SK-N-SH (cell line): Measurements from ENCODE around the gene DNAJC13. TPM values are rescaled to one million over a fixed set of nuclear protein-coding genes. Genes with fewer than 3 reads are reported as not detected.

Source experiments
- CTCF ChIA-PET: fragments of 300-600, 350-600 bp; formaldehyde crosslinking; extraction: SDS; loops from one replicate; lab custom pipeline; 2021; lab: Yijun Ruan, JAX
- POLR2A ChIA-PET: fragments of 350-600 bp; sonication (Branson Sonifier 250); formaldehyde crosslinking; extraction: SDS; loops from one replicate; lab custom pipeline; 2020; ENCODE audit warnings: antibody characterized with exemption, inconsistent platforms; lab: Yijun Ruan, JAX
- DNase-seq: peaks from one replicate; pipeline ENCODE4 v3.0.0; 2012
- H2AFZ ChIP-seq: fragments of 200-600 bp; sonication (generic); 2 replicates; pipeline ENCODE4 v1.8.1; 2016; ENCODE audit warnings: antibody characterized with exemption, mild to moderate bottlenecking, low read depth
- H3F3A ChIP-seq: fragments of 200-600 bp; sonication (generic); replicated peaks from 2 replicates; pipeline ENCODE3; 2016; ENCODE audit warnings: antibody characterized with exemption, mild to moderate bottlenecking; ENCODE audit not compliant: insufficient read depth
- H3K27ac ChIP-seq, 2 experiments: fragments of 200-500 bp in 1 of 2; fragments of 200-600 bp in 1 of 2; sonication (Bioruptor generic) in 1 of 2; sonication (generic), shearing (Covaris generic) in 1 of 2; 2 replicates each; pipeline versions ENCODE4 v1.5.1 to v1.6.1; 2014 to 2016; ENCODE audit warnings: low read depth in 2 of 2, inconsistent platforms in 1 of 2, low read length in 1 of 2, mild to moderate bottlenecking in 1 of 2, mixed read lengths in 1 of 2
- H3K27me3 ChIP-seq: fragments of 200-600 bp; sonication (generic), shearing (Covaris generic); 2 replicates; pipeline ENCODE4 v1.6.1; 2016; ENCODE audit warnings: mixed run types; ENCODE audit not compliant: insufficient read depth
- H3K36me3 ChIP-seq, 2 experiments: fragments of 200-500 bp in 1 of 2; fragments of 200-600 bp in 1 of 2; sonication (Bioruptor generic) in 1 of 2; sonication (generic) in 1 of 2; replicated peaks in 1 of 2; 2 replicates each; pipeline versions ENCODE3 to v1.5.1; 2014 to 2016; ENCODE audit warnings: low read length in 1 of 2, mild to moderate bottlenecking in 1 of 2; ENCODE audit not compliant: insufficient read depth in 2 of 2, control insufficient read depth in 1 of 2
- H3K4me1 ChIP-seq, 2 experiments: fragments of 200-500 bp in 1 of 2; fragments of 200-600 bp in 1 of 2; sonication (Bioruptor generic) in 1 of 2; sonication (generic), shearing (Covaris generic) in 1 of 2; 2 replicates each; pipeline versions ENCODE4 v1.5.1 to v1.6.1; 2014 to 2016; ENCODE audit warnings: low read depth in 1 of 2, low read length in 1 of 2, mixed run types in 1 of 2; ENCODE audit not compliant: insufficient read depth in 2 of 2, control insufficient read depth in 1 of 2
- H3K4me2 ChIP-seq: fragments of 200-600 bp; sonication (generic), shearing (Covaris generic); 2 replicates; pipeline ENCODE4 v1.6.1; 2017; ENCODE audit warnings: mixed run types
- H3K4me3 ChIP-seq, 2 experiments: fragments of 200-500 bp in 1 of 2; fragments of 200-600 bp in 1 of 2; sonication (Bioruptor generic) in 1 of 2; sonication (generic), shearing (Covaris generic) in 1 of 2; 2 replicates each; pipeline versions ENCODE4 v1.5.1 to v1.8.1; 2014 to 2016; ENCODE audit warnings: low read depth in 2 of 2, inconsistent platforms in 1 of 2, low read length in 1 of 2, mild to moderate bottlenecking in 1 of 2, mixed read lengths in 1 of 2, moderate library complexity in 1 of 2
- H3K79me2 ChIP-seq: fragments of 200-600 bp; sonication (generic); 2 replicates; pipeline ENCODE4 v1.8.1; 2017; ENCODE audit warnings: mild to moderate bottlenecking; ENCODE audit not compliant: insufficient read depth
- H3K9ac ChIP-seq: fragments of 200-600 bp; sonication (generic); 2 replicates; pipeline ENCODE4 v1.6.1; 2017; ENCODE audit warnings: mixed run types
- H3K9me2 ChIP-seq: fragments of 200-600 bp; sonication (generic); 2 replicates; pipeline ENCODE4 v1.6.1; 2017; ENCODE audit warnings: mixed run types
- H3K9me3 ChIP-seq: fragments of 200-600 bp; sonication (generic); 2 replicates; pipeline ENCODE4 v1.6.1; 2017; ENCODE audit warnings: mixed run types, mild to moderate bottlenecking, moderate library complexity
- H4K20me1 ChIP-seq: fragments of 200-600 bp; sonication (generic); 2 replicates; pipeline ENCODE4 v1.6.1; 2017; ENCODE audit warnings: mild to moderate bottlenecking, mixed run types; ENCODE audit not compliant: insufficient read depth
- FOXM1 ChIP-seq: IDR thresholded peaks from 2 replicates; pipeline ENCODE4 v1.4.0; 2012; ENCODE audit warnings: low read depth, mild to moderate bottlenecking
- GABPA ChIP-seq: IDR thresholded peaks from 2 replicates; pipeline ENCODE4 v1.4.0; 2012; ENCODE audit warnings: low read depth, mild to moderate bottlenecking
- GATA2 ChIP-seq: sonication (generic); formaldehyde crosslinking; IDR thresholded peaks from 2 replicates; pipeline ENCODE4 v1.5.0; 2020; ENCODE audit warnings: mild to moderate bottlenecking, missing genetic modification reagents
- RFX5 ChIP-seq: IDR thresholded peaks from 2 replicates; pipeline ENCODE4 v1.6.1; 2012; ENCODE audit warnings: mild to moderate bottlenecking, improper control_type of control experiment, low read length
- TCF12 ChIP-seq: IDR thresholded peaks from 2 replicates; pipeline ENCODE4 v1.4.0; 2012
- YY1 ChIP-seq: IDR thresholded peaks from 2 replicates; pipeline ENCODE4 v1.4.0; 2012; ENCODE audit warnings: low read depth, mild to moderate bottlenecking
- WGBS: methylation state at CpG from one replicate; pipeline ENCODE4 v1.1.6; 2017; ENCODE audit warnings: low lambda C conversion rate; 5-methylcytosine and 5-hydroxymethylcytosine counted together
- polyA plus RNA-seq, 3 experiments: library from polyadenylated mRNA; depleted of rRNA; stranded (reverse); fragments of >200 nt; gene quantifications; 2 replicates each; pipeline ENCODE4 v1.2.3, GENCODE V29; 2012
- TF ChIP-seq, protein P1 (sequence below): IDR thresholded peaks from 2 replicates; pipeline ENCODE4 v1.4.0; 2012; ENCODE audit warnings: low read depth
- TF ChIP-seq, protein P2 (sequence below): IDR thresholded peaks from 2 replicates; pipeline ENCODE4; 2012
- TF ChIP-seq, protein P3 (sequence below): fragments of 150-350 bp; IDR thresholded peaks from 2 replicates; pipeline ENCODE4 v1.6.1; 2017; ENCODE audit warnings: antibody characterized with exemption, low read length, low read depth, borderline replicate concordance

DNAJC13 gene
- polyA plus RNA-seq, 1 of the 3 experiments (the other 2 are of a cell fraction), result 10.8 TPM

- peaks cover 30% of the 10 kb centered on the region for H3F3A ChIP-seq
- 77% methylated on average over 7 of the region's 7 CpGs for WGBS
- H3K79me2 ChIP-seq, result peaks cover 75% of the 10 kb centered on the region
- no peak for DNase-seq
- no peaks in the 10 kb centered on the region for H3K9me2 ChIP-seq
- ChIA-PET POLR2A (no interaction called here), CTCF (interaction anchor here (1.0 kb wide), 1 partner anchor 12 kb away, joined by 5 read pairs; no protein-coding TSS in a partner anchor)
- H4K20me1 ChIP-seq, result peaks cover 4% of the 10 kb centered on the region; the same call in 1 of the 2 replicates
- H3K4me2 ChIP-seq, result peak overlapping the region; percentile 7; the same call in 1 of the 2 replicates
- H2AFZ ChIP-seq, result no peak overlapping the region
- TF ChIP-seq RFX5 (no peak), FOXM1 (no peak), TCF12 (no peak), GABPA (no peak), YY1 (no peak)
- TF ChIP-seq, protein P1, sequence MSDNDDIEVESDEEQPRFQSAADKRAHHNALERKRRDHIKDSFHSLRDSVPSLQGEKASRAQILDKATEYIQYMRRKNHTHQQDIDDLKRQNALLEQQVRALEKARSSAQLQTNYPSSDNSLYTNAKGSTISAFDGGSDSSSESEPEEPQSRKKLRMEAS, result no peak
- TF ChIP-seq, all 33 proteins: peak for 0
- Histone ChIP-seq H3K36me3 (peaks cover 24 to 44% of the 10 kb centered on the region in 2 experiments), H3K4me1 (peaks cover 3 to 14% of the 10 kb centered on the region in 2 experiments; a peak in 3 of 4 replicates), H3K9ac (no peak overlapping the region), H3K9me3 (no peaks in the 10 kb centered on the region), H3K4me3 (no peak overlapping the region), H3K27ac (peak overlapping the region in 1 of 2 experiments; percentile 47; a peak in 2 of 4 replicates), H3K27me3 (no peaks in the 10 kb centered on the region)
Observed at GRCh38 chr3:132435911-132436425, 18.7 kb downstream of the DNAJC13 start.

DNA sequence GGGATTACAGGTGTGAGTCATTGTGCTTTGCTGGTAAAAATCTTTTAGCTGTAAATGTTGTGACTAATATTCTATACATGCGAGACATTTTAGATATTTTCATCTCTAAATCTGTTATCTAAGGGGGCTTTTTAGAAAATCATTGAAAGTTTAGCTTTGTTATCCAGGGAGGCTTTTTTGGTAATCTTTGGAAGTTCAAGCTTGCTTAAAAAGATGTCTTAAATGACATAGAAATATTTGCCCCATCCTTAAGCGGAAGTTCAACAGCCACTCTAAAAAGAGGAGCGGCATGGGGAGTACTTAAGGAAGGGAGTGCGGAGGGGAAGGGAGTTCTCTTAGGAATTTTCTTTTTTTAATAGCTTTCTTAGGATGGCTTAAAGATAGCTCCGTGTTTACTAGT, 26.1 kb downstream of the DNAJC13 start:
- H3K9ac ChIP-seq, result no peak overlapping the region
- peaks cover 12 to 29% of the 10 kb centered on the region in 2 experiments for H3K36me3 ChIP-seq
- H3K4me3 ChIP-seq, result no peak overlapping the region
- H3K9me2 ChIP-seq, result no peaks in the 10 kb centered on the region
- H3F3A ChIP-seq, result peaks cover 30% of the 10 kb centered on the region
- DNase-seq, result no peak
- no peaks in the 10 kb centered on the region for H3K9me3 ChIP-seq
- CTCF ChIA-PET, result no interaction called here
- WGBS, result 96% methylated on average over 5 of the region's 5 CpGs
- H3K27me3 ChIP-seq, result no peaks in the 10 kb centered on the region
- no peak overlapping the region for H3K4me2 ChIP-seq
- peaks cover 12 to 24% of the 10 kb centered on the region in 2 experiments; a peak in 3 of 4 replicates for H3K4me1 ChIP-seq
- POLR2A ChIA-PET, result no interaction called here
- H2AFZ ChIP-seq, result no peak overlapping the region
- no peak for TF ChIP-seq GATA2 (CRISPR knock-in tag)
- TF ChIP-seq, protein P1, result no peak
- TF ChIP-seq, protein P2, sequence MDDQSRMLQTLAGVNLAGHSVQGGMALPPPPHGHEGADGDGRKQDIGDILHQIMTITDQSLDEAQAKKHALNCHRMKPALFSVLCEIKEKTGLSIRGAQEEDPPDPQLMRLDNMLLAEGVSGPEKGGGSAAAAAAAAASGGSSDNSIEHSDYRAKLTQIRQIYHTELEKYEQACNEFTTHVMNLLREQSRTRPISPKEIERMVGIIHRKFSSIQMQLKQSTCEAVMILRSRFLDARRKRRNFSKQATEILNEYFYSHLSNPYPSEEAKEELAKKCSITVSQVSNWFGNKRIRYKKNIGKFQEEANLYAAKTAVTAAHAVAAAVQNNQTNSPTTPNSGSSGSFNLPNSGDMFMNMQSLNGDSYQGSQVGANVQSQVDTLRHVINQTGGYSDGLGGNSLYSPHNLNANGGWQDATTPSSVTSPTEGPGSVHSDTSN, result no peak
- TF ChIP-seq, protein P3, sequence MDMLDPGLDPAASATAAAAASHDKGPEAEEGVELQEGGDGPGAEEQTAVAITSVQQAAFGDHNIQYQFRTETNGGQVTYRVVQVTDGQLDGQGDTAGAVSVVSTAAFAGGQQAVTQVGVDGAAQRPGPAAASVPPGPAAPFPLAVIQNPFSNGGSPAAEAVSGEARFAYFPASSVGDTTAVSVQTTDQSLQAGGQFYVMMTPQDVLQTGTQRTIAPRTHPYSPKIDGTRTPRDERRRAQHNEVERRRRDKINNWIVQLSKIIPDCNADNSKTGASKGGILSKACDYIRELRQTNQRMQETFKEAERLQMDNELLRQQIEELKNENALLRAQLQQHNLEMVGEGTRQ, result no peak
- H3K79me2 ChIP-seq, result peaks cover 88% of the 10 kb centered on the region
- no peak overlapping the region for H3K27ac ChIP-seq
- no peaks in the 10 kb centered on the region for H4K20me1 ChIP-seq
